C4-2B (cell line): Measurements from ENCODE around the gene SIPA1L2.

ENCODE experiments used
- H3K27ac ChIP-seq: fragments of 450-650 bp; 2 replicates; pipeline ENCODE4 v1.5.1; 2017
- ZFX ChIP-seq: fragments of 450-650 bp; IDR thresholded peaks from 2 replicates; pipeline ENCODE4 v1.6.1; 2017
- TF ChIP-seq, protein P1 (sequence below): fragments of 450-650 bp; conservative IDR thresholded peaks from 2 replicates; pipeline ENCODE4 v1.5.1; 2017; ENCODE audit warnings: mild to moderate bottlenecking

SIPA1L2 gene

DNA sequence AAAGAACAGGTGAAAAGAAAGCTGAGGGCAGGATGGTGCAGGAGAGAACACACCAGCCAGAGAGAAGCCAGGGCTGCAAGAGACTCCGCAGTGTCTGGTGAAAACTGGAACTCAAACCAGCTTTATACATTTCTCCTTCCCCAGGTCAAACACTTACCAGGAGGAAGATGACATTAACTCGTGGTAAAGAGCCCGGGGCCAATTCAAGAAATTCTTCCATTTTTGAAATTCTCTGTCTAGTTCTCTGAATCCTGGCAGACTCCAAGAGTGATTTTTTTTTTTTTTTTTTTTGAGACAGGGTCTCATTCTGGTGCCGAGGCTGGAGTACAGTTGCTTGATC, 25.8 kb upstream of the SIPA1L2 start:
- H3K27ac ChIP-seq, result no peak overlapping the region
- TF ChIP-seq, protein P1, sequence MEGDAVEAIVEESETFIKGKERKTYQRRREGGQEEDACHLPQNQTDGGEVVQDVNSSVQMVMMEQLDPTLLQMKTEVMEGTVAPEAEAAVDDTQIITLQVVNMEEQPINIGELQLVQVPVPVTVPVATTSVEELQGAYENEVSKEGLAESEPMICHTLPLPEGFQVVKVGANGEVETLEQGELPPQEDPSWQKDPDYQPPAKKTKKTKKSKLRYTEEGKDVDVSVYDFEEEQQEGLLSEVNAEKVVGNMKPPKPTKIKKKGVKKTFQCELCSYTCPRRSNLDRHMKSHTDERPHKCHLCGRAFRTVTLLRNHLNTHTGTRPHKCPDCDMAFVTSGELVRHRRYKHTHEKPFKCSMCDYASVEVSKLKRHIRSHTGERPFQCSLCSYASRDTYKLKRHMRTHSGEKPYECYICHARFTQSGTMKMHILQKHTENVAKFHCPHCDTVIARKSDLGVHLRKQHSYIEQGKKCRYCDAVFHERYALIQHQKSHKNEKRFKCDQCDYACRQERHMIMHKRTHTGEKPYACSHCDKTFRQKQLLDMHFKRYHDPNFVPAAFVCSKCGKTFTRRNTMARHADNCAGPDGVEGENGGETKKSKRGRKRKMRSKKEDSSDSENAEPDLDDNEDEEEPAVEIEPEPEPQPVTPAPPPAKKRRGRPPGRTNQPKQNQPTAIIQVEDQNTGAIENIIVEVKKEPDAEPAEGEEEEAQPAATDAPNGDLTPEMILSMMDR, result no peak
- no peak for TF ChIP-seq ZFX

DNA sequence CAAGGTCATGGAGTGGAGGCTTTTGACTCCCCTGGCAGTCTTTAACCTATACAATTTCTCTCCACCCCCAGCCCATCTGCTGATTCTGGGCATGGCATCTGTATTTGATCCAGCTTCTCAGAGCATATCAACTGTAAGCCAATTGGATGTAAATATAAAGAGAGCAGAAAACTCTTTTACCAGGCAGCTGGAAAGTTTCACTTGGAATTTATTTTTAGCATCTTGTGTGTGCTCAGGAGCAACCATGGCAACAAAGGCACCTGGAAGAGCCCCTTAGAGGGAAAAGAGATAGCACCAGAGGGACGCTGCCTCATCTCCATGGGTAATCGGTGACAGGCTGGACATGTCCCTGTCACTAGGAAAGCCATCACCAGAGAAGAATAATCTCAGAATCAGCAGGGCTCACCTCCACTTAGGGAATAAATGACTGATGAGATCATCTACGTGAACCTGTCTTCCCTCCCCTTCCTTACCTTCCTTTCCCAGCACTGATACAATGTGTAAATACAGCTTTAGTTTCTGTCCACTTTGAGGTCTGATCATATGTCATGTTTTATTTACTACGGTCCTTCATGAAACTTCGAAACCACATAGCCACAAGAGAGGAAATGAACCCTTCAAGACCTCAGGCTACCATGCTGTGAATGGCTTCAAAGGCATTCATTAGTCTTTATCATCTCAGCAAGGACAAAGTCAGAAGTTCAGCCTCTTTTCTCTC, 25.3 kb upstream of the SIPA1L2 start:
- TF ChIP-seq, protein P1, result no peak
- TF ChIP-seq ZFX, result no peak
- no peak overlapping the region for H3K27ac ChIP-seq

DNA sequence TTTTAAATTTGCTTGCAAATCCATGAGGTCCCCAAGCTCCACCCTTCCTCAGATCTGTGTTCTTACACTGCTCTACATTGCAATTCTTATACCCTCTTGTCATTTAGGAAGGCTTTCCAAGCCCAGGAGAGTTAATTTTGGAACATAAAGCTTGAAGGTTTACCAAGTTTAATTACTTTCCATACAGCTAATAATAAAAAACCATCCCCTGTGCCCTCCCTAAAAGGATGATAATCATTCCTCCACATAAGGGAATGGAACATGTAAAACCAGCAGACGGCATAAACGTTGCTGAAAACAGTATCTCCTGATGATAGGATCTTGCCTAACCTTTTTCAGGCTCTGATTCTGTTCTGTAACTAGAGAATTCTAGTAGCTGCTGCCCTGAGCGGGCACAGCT, 23.9 kb upstream of the SIPA1L2 start:
- H3K27ac ChIP-seq, result no peak overlapping the region
- no peak for TF ChIP-seq ZFX
- TF ChIP-seq, protein P1, result no peak

DNA sequence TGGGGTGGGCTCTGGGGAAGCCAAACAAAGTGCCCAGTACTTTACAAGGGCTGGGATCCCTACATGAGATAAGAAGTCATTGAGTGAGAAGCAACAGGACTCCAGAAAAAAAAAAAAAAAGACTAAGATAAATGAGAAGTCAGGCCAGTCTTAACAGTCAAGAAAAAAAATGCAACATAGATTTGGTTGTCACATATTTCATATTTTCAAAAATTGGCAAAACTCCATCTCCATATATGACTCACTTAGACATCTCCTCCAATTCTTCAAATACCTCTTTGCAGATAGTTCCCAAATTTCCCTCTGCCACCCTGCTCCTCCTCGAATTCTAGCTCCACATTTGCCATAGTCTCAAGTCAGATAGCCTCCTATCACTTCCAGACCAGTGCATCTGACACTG, 20.9 kb upstream of the SIPA1L2 start:
- H3K27ac ChIP-seq, result no peak overlapping the region
- TF ChIP-seq, protein P1, result no peak
- no peak for TF ChIP-seq ZFX

DNA sequence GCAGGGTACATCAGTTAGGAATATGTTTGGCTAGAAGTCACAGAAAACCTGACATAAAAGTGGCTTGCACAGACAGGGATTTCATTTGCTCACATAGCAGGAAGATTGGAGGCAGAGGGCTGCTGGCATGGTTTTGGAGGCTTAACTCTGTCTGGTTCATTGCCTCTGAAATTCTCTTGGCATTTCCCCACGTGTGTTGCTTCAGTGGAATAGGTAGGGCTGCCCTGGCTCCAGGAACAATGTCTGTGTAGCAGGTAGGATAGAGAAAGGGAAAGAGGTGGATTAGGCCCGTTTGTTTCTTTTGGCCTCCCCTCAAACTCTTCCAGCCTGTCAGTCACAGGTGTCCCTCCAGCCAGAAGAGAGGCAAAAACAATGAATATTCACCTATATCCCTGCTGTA, 20.5 kb upstream of the SIPA1L2 start:
- TF ChIP-seq, protein P1, result no peak
- TF ChIP-seq ZFX, result no peak
- no peak overlapping the region for H3K27ac ChIP-seq

DNA sequence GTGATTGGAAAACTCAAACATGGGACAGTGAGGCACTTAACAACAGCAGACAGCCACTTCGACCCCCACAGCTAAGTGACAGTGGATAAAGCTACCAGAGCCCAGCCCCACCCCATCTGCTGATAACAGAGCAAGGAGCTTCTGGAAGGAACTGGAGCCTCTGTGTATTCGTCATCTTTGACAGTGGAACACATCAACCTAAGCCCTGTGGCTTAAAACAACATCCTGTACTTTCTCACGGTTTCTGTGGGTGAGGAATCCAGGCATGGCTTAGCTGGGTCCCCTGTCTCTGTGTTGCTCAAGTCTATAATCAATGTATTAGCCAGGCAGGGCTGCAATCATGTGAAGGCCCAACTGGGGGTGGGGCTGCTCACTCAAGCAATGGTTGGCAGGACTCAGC, 18.4 kb upstream of the SIPA1L2 start:
- TF ChIP-seq, protein P1, result no peak
- no peak for TF ChIP-seq ZFX
- H3K27ac ChIP-seq, result no peak overlapping the region

DNA sequence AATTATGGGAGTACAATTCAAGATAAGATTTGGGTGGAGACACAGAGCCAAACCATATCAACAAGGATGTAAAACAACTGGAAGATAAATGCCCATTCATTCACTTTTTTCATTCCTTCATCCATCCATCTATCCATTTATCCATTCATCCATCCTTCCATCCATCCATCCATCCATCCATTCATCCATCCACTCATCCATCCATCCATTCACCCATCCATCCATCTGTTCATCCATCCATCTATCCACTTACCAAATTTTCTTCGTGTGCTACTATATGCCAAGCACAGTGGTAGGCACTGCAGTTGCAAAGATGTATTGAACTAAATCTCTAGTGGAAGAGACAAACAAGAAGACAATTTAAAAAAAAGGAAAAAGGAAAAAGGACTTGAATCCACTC, 14.3 kb upstream of the SIPA1L2 start:
- no peak overlapping the region for H3K27ac ChIP-seq

More for the DNA sequence above, 14.3 kb upstream of the SIPA1L2 start:
- no peak for TF ChIP-seq ZFX
- TF ChIP-seq, protein P1, result no peak
